GM19468 (cell line): Measurements from ENCODE around the gene ZNF75A.

Experiments used
- ATAC-seq: cut with Tn5 transposase; IDR thresholded peaks from one replicate; pipeline ENCODE4 v1.9.1; 2021; ENCODE audit warnings: mild to moderate bottlenecking, moderate library complexity, moderate number of reproducible peaks; ENCODE audit not compliant: unreplicated experiment; ENCODE audit errors: extremely low read depth

ZNF75A gene

DNA sequence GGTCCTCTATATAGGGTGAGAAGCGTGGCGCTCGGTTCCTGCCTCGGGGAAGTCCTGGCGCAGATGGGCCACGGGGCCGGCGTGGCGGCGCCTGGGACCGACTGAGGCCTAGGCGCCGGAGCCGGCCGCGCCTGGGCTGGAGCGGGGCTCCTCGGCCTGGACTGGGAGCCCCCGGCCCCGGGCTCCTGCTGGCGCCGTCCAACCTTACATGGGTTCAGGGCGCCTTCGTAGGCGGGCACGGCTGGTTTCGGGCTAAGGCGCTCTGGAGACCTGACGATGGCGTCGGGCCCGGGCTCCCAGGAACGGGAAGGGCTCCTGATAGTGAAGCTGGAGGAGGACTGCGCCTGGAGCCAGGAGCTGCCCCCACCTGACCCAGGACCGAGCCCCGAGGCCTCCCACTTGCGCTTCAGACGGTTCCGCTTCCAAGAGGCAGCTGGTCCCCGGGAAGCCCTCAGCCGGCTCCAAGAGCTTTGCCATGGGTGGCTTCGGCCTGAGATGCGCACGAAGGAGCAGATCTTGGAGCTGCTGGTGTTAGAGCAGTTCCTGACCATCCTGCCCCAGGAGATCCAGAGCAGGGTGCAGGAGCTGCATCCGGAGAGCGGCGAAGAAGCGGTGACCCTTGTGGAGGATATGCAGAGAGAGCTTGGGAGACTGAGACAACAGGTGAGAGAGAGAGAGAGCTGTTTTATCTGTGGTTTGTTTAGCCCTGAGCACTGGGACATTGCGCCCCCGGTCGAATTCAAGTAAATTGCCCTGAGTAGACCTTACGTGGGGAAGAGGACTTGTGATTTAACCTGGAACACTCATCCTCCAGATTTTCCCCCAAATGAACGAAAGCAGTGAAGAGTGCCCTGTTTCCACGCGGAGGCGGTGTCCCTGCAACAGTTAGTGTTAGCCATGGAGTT is 21.5 kb upstream of the ZNF75A start:
- ATAC-seq = no peak

DNA sequence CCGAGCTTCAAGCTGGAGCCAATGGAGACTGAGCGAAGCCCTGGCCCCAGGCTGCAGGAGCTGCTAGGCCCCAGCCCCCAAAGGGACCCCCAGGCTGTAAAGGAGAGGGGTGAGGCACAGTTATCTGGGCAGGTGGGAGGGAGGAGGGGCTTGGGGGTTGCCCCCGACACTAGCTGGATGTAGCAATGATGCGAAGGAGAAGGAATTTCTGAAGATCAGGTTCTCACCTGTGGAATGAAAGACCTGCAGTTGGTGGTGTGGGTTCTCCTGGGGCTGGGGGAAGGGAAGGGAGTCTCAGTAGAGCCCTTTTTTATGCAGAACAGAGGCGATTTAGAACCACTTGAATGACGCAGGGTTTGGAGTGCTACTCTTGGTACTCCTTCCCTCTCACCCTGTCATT is 20.2 kb upstream of the ZNF75A start:
- ATAC-seq = no peak

- ATAC-seq = no peak
These were observed 15.2 kb upstream of the ZNF75A start for GRCh38 chr16:3289998-3290673.

- ATAC-seq = no peak
These were observed 12.7 kb upstream of the ZNF75A start for GRCh38 chr16:3292604-3293003.

- no peak for ATAC-seq
These were observed 10.1 kb upstream of the ZNF75A start for GRCh38 chr16:3295209-3295608.

GRCh38 chr16:3295783-3296182 is 9.5 kb upstream of the ZNF75A start:
- no peak for ATAC-seq

GRCh38 chr16:3304370-3304769 is 927 bp upstream of the ZNF75A start:
- no peak for ATAC-seq

- ATAC-seq = no peak
These were observed 781 bp downstream of the ZNF75A start for GRCh38 chr16:3306078-3306477.

DNA sequence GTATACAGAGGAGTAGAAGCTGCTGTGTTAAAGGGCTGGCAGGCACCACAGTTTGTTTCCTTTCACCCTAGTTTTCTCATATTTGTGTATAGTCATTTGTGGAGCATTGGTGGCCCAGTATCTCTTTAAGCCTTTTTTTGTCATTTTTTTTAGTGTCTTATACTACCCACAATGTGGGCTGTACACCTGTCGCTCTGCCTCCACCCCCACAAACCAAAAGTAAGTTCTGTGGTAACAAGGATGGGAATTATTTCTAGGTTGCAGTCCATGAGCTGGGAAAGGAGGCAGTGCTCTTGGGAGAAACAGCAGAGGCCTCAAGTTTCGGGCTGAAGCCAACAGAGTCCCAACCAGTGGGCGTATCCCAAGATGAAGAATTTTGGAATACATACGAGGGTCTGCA is 6.2 kb downstream of the ZNF75A start:
- ATAC-seq = no peak

DNA sequence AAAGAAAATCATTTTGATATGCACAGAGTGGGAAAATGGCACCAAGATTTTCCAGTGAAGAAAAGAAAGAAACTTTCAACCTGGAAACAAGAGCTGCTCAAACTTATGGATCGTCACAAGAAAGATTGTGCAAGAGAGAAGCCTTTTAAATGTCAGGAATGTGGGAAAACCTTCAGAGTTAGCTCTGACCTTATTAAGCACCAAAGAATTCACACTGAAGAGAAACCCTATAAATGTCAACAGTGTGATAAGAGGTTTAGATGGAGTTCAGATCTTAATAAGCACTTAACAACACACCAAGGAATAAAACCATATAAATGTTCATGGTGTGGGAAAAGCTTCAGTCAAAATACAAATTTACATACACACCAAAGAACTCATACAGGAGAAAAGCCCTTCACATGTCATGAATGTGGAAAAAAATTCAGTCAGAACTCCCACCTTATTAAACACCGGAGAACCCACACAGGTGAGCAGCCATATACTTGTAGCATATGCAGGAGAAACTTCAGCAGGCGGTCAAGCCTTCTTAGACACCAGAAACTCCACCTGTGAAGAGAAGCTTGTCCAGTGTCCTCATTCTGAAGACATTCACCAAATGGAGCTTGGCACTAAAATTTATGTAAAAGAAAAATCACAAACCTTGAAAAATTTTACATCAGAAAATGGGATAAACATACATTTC is 12.2 kb downstream of the ZNF75A start:
- ATAC-seq = no peak

- ATAC-seq = no peak
These were observed 16.5 kb downstream of the ZNF75A start for GRCh38 chr16:3321816-3322215.

DNA sequence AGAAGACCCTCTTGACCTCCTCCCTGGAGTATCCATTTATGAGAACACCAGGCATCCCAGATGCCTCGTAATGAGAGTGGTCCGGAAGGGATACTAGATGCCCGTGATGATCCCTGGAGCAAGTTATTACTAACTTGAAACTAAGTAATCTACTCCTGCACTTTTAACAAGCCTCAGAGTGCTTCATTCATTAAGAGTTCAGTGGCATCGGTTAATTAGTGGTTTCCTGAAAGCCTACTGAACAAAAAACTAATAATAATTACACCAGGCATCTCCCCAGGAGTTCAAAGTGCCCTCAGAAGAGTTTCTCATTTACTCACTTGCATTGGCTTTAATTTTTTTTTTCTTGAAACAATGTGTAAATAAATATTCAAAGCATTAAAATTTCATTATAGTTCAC is 22.2 kb downstream of the ZNF75A start:
- ATAC-seq = no peak

- ATAC-seq = no peak
These were observed 22.8 kb downstream of the ZNF75A start for GRCh38 chr16:3328104-3328503.

GRCh38 chr16:3328643-3329042 is 23.3 kb downstream of the ZNF75A start:
- ATAC-seq = no peak

DNA sequence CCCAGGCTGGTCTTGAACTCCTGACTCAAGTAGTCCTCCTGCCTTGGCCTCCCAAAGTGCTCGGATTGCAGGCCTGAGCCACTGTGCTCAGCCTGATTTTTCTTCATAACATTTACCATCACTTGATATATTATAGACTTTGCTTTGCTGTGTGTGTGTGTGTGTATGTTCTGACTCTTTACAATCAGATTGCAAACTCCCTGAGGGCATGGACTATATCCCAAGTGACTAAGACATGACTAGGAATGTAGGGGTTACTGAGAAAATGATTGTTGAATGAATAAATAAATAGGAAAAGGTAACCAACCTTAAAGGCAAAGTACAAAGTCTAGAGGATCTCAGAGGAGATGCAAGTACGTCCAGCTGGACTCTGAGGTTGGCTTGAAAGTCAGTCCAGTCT is 40.7 kb downstream of the ZNF75A start:
- ATAC-seq = no peak

DNA sequence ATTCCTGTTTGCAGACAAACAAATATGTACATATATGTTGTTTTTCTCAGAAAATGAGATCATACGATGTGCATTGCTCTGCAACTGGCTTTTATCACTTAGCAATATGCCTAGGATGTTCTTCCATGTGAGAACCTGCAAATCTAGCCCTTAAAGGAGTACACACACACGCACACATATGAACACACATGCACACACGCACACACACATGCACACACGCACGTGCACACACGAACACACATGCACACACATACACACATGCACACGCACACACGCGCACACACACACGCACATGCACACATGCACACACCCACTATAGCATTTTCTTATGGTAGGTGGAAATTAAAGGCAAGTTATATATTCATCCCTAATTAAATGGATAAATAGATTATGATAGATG is 42.3 kb downstream of the ZNF75A start:
- no peak for ATAC-seq

- no peak for ATAC-seq
These were observed 43.4 kb downstream of the ZNF75A start for GRCh38 chr16:3348547-3349167.

- no peak for ATAC-seq
These were observed 43.9 kb downstream of the ZNF75A start for GRCh38 chr16:3349175-3349574.

GRCh38 chr16:3355589-3355988 is 50.3 kb downstream of the ZNF75A start, which contains the start of gene OR2C1:
OR2C1 (plus strand) TSS chr16:3355889; CDS start chr16:3355941, 52 bp downstream.
- no peak for ATAC-seq

DNA sequence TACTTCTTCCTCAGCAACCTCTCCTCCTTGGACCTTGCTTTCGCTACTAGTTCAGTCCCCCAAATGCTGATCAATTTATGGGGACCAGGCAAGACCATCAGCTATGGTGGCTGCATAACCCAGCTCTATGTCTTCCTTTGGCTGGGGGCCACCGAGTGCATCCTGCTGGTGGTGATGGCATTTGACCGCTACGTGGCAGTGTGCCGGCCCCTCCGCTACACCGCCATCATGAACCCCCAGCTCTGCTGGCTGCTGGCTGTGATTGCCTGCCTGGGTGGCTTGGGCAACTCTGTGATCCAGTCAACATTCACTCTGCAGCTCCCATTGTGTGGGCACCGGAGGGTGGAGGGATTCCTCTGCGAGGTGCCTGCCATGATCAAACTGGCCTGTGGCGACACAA is 50.8 kb downstream of the ZNF75A start:
- ATAC-seq = no peak

- no peak for ATAC-seq
These were observed 53.6 kb downstream of the ZNF75A start for GRCh38 chr16:3358871-3359270.
